Measurements from ENCODE around the gene IPO4. TPM values are rescaled to one million over a fixed set of nuclear protein-coding genes. Genes with fewer than 3 reads are reported as not detected.
A peak's percentile ranks its signal among the peaks of the same experiment; 100 is the strongest.

Gene IPO4
- total and polyA plus RNA-seq, 2 of the 13 experiments (the other 11 are each of a cell fraction or from before 2014, with no cell fraction given) = 39.0 to 179 TPM

DNA sequence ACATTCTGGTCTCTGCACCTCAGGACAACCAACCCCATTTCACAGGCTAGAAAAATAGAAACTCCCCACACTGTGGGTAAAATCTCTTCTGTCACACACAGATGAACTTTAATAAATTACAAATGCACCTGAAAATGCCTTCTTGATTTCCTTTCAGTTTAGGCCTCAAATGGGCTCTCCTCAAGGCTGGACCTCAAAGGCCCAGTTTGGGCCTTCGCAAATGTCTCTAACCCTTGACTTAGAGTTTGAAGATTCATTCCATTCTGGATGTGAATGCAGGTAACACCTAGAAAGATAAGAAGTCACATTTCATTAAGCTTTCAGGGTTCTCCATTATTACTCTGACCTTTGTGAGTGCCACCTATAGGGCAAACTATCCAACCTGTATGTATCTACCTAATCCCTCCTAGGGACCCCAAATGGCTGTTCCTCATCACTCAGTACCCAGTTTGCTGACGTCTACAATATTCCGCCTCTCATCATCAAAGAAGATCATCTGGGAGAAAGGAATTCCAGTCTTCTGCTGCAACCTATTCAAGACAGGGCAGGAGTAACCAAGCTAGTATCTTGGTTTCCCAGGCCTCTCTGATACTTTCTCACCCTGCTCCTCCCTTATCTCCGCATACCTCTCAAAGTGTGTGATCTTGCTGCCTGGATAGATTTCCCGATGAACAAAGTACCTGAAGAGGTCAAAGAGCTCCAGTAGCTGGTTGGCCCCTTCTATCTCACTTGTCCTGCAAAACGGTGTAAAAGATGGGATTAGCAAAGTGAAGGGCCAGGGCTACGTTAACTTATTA, 25.4 kb upstream of the IPO4 start (continued):
- TF ChIP-seq SUZ12 (IDR thresholded peaks at IDR 0.05; ENCODE audit: low read depth, low read length) (0 out of 2 replicates have a peak, but pooled peaks have one; percentile 4), POGZ (CRISPR knock-in tag; IDR thresholded peaks at IDR 0.05) (no peak), RAD51 (IDR thresholded peaks at IDR 0.05; ENCODE audit: borderline replicate concordance) (no peak), ZNF75D (CRISPR knock-in tag; IDR thresholded peaks at IDR 0.05; ENCODE audit: borderline replicate concordance) (peak; percentile 85; the same call in 1 of the 2 replicates), JUND (CRISPR knock-in tag; IDR thresholded peaks at IDR 0.05) (0 out of 2 replicates have a peak, but pooled peaks have one; percentile 1), RFXAP (CRISPR knock-in tag; IDR thresholded peaks at IDR 0.05; ENCODE audit: borderline replicate concordance) (no peak), ZNF350 (CRISPR knock-in tag; IDR thresholded peaks at IDR 0.05; ENCODE audit: borderline replicate concordance, low read depth) (no peak), ZNF614 (CRISPR knock-in tag; IDR thresholded peaks at IDR 0.05; ENCODE audit: borderline replicate concordance) (no peak), ZFP62 (CRISPR knock-in tag; IDR thresholded peaks at IDR 0.05) (no peak), PAWR (CRISPR knock-in tag; IDR thresholded peaks at IDR 0.05; ENCODE audit: borderline replicate concordance) (no peak), ZNF670 (CRISPR knock-in tag; IDR thresholded peaks at IDR 0.05; ENCODE audit: borderline replicate concordance) (no peak), KDM6A (CRISPR knock-in tag; IDR thresholded peaks at IDR 0.05; ENCODE audit: low read depth) (no peak), ZC3H4 (CRISPR knock-in tag; IDR thresholded peaks at IDR 0.05; ENCODE audit: borderline replicate concordance) (peak; percentile 52; the same call in 1 of the 2 replicates), NCOA2 (CRISPR knock-in tag; IDR thresholded peaks at IDR 0.05) (no peak), HCFC1 (IDR thresholded peaks at IDR 0.05; ENCODE audit: low read depth, low read length) (no peak), NFKB2 (CRISPR knock-in tag; IDR thresholded peaks at IDR 0.05; ENCODE audit: borderline replicate concordance) (no peak)
- TF ChIP-seq, protein P1, sequence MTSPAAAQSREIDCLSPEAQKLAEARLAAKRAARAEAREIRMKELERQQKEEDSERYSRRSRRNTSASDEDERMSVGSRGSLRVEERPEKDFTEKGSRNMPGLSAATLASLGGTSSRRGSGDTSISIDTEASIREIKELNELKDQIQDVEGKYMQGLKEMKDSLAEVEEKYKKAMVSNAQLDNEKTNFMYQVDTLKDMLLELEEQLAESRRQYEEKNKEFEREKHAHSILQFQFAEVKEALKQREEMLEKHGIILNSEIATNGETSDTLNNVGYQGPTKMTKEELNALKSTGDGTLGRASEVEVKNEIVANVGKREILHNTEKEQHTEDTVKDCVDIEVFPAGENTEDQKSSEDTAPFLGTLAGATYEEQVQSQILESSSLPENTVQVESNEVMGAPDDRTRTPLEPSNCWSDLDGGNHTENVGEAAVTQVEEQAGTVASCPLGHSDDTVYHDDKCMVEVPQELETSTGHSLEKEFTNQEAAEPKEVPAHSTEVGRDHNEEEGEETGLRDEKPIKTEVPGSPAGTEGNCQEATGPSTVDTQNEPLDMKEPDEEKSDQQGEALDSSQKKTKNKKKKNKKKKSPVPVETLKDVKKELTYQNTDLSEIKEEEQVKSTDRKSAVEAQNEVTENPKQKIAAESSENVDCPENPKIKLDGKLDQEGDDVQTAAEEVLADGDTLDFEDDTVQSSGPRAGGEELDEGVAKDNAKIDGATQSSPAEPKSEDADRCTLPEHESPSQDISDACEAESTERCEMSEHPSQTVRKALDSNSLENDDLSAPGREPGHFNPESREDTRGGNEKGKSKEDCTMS (CRISPR knock-in tag; conservative IDR thresholded peaks at IDR 0.05) = no peak
- TF ChIP-seq, protein P2, sequence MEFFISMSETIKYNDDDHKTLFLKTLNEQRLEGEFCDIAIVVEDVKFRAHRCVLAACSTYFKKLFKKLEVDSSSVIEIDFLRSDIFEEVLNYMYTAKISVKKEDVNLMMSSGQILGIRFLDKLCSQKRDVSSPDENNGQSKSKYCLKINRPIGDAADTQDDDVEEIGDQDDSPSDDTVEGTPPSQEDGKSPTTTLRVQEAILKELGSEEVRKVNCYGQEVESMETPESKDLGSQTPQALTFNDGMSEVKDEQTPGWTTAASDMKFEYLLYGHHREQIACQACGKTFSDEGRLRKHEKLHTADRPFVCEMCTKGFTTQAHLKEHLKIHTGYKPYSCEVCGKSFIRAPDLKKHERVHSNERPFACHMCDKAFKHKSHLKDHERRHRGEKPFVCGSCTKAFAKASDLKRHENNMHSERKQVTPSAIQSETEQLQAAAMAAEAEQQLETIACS (CRISPR knock-in tag; IDR thresholded peaks at IDR 0.05) = no peak
- TF ChIP-seq, protein P3, sequence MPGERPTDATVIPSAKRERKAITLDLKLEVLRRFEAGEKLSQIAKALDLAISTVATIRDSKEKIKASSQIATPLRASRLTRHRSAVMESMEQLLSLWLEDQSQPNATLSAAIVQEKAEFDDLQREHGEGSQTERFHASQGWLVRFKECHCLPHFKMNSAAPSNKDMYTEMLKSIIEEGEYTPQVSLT (CRISPR knock-in tag; IDR thresholded peaks at IDR 0.05; ENCODE audit: borderline replicate concordance, low read depth) = no peak
- TF ChIP-seq, protein P4, sequence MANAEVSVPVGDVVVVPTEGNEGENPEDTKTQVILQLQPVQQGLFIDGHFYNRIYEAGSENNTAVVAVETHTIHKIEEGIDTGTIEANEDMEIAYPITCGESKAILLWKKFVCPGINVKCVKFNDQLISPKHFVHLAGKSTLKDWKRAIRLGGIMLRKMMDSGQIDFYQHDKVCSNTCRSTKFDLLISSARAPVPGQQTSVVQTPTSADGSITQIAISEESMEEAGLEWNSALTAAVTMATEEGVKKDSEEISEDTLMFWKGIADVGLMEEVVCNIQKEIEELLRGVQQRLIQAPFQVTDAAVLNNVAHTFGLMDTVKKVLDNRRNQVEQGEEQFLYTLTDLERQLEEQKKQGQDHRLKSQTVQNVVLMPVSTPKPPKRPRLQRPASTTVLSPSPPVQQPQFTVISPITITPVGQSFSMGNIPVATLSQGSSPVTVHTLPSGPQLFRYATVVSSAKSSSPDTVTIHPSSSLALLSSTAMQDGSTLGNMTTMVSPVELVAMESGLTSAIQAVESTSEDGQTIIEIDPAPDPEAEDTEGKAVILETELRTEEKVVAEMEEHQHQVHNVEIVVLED (CRISPR knock-in tag; IDR thresholded peaks at IDR 0.05; ENCODE audit: borderline replicate concordance) = no peak
- TF ChIP-seq, protein P5, sequence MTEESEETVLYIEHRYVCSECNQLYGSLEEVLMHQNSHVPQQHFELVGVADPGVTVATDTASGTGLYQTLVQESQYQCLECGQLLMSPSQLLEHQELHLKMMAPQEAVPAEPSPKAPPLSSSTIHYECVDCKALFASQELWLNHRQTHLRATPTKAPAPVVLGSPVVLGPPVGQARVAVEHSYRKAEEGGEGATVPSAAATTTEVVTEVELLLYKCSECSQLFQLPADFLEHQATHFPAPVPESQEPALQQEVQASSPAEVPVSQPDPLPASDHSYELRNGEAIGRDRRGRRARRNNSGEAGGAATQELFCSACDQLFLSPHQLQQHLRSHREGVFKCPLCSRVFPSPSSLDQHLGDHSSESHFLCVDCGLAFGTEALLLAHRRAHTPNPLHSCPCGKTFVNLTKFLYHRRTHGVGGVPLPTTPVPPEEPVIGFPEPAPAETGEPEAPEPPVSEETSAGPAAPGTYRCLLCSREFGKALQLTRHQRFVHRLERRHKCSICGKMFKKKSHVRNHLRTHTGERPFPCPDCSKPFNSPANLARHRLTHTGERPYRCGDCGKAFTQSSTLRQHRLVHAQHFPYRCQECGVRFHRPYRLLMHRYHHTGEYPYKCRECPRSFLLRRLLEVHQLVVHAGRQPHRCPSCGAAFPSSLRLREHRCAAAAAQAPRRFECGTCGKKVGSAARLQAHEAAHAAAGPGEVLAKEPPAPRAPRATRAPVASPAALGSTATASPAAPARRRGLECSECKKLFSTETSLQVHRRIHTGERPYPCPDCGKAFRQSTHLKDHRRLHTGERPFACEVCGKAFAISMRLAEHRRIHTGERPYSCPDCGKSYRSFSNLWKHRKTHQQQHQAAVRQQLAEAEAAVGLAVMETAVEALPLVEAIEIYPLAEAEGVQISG (CRISPR knock-in tag; IDR thresholded peaks at IDR 0.05) = no peak

Data from HepG2 (cell line).